Suppressor macrophage (primary cell): Measurements from ENCODE around the gene TMPRSS4.
A peak's percentile ranks its signal among the peaks of the same experiment; 100 is the strongest.

ENCODE experiments used
- DNase-seq, 4 experiments: peaks; one replicate each; pipeline ENCODE4 v3.0.0-alpha.2; 2020 to 2022

The TMPRSS4 gene

GRCh38 chr11:118080296-118080695, 3.4 kb downstream of the TMPRSS4 start:
- DNase-seq: no peak

- DNase-seq: peak; percentile 49 to 76 (median 74)
Observed at GRCh38 chr11:118081241-118081958, 4.5 kb downstream of the TMPRSS4 start.

- DNase-seq: no peak
Observed at GRCh38 chr11:118082880-118083552, 6.1 kb downstream of the TMPRSS4 start.

- DNase-seq: peak; percentile 68 to 93 (median 80)
Observed at GRCh38 chr11:118084247-118084646, 7.4 kb downstream of the TMPRSS4 start.

- no peak for DNase-seq
Observed at GRCh38 chr11:118084656-118085055, 7.8 kb downstream of the TMPRSS4 start.

- DNase-seq: no peak
Observed at GRCh38 chr11:118086913-118087768, 10.3 kb downstream of the TMPRSS4 start, which contains the start of gene SMIM35. Gene SMIM35, minus strand, starts transcription at chr11:118086963. Its CDS starts 206 bp downstream, at chr11:118086757.

- DNase-seq: peak in 3 of 4 experiments; percentile 15 to 36 (median 30)
Observed at GRCh38 chr11:118087931-118088330, 11.1 kb downstream of the TMPRSS4 start.

- DNase-seq: peak; percentile 73 to 83 (median 81)
Observed at GRCh38 chr11:118088531-118088930, 11.7 kb downstream of the TMPRSS4 start.

GRCh38 chr11:118090545-118091162, 13.8 kb downstream of the TMPRSS4 start:
- no peak for DNase-seq

GRCh38 chr11:118091690-118092089, 14.8 kb downstream of the TMPRSS4 start:
- DNase-seq: no peak

GRCh38 chr11:118092907-118093571, 16.2 kb downstream of the TMPRSS4 start:
- DNase-seq: no peak

GRCh38 chr11:118095493-118095892, 18.6 kb downstream of the TMPRSS4 start:
- DNase-seq: peak in 2 of 4 experiments; percentile 24 to 42

GRCh38 chr11:118095967-118096367, 19.1 kb downstream of the TMPRSS4 start:
- DNase-seq: no peak

GRCh38 chr11:118098996-118099837, 22.3 kb downstream of the TMPRSS4 start:
- DNase-seq: no peak

- DNase-seq: no peak
Observed at GRCh38 chr11:118099838-118100556, 23.1 kb downstream of the TMPRSS4 start.

GRCh38 chr11:118100691-118101232, 23.9 kb downstream of the TMPRSS4 start:
- DNase-seq: no peak

- peak; percentile 28 to 62 (median 48) for DNase-seq
Observed at GRCh38 chr11:118102721-118103261, 25.9 kb downstream of the TMPRSS4 start.

- no peak for DNase-seq
Observed at GRCh38 chr11:118104491-118104890, 27.6 kb downstream of the TMPRSS4 start.

- DNase-seq: no peak
Observed at GRCh38 chr11:118105657-118106305, 28.9 kb downstream of the TMPRSS4 start.
